A549 (cell line): ENCODE results near the gene POLR3GL.

Experiments
- POLR2A ChIP-seq: IDR thresholded peaks from 2 replicates; pipeline ENCODE4 v1.6.1; 2012; ENCODE audit warnings: mild to moderate bottlenecking, low read length
- RAD21 ChIP-seq, 2 experiments: fragments of >200 bp in 1 of 2; sonication (Bioruptor Twin) in 1 of 2; formaldehyde crosslinking in 1 of 2; IDR thresholded peaks in 1 of 2; conservative IDR thresholded peaks in 1 of 2; 2 replicates in 1 of 2; 3 replicates in 1 of 2; pipeline ENCODE4 v1.6.1; 2012 to 2018; ENCODE audit warnings: inconsistent platforms in 1 of 2
- TF ChIP-seq, protein P1 (sequence below): IDR thresholded peaks from 2 replicates; pipeline ENCODE4 v1.6.1; 2012
- TF ChIP-seq, protein P2 (sequence below): fragments of 200-600 bp; sonication (generic); IDR thresholded peaks from 2 replicates; pipeline ENCODE4 v1.6.1; 2016; ENCODE audit warnings: antibody characterized with exemption, mild to moderate bottlenecking, moderate library complexity

DNA sequence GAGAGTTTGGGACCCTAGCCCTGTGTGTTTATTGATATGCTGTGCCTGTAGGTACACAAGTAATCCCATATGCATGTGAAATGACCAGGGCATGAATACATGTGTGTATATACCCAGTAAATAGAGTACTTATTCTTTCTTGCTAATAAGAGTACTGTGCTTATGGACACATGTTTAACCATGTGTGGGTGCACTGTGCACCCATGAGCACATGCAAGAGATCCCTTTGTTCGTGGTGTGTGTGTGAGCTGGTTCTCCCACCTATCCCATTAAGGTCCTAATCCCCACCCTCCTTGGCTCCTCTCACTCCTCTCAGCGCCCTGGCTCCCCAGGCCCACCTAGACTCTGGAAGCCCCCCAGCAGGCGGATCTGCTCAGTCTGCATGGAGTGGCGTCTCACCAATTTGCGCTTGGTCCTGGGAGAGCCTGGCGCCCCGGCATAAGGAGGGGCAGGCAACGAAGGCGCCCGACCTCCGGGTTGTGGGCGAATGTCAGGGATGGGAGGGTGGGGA, 4.5 kb upstream of the POLR3GL start:
- TF ChIP-seq, protein P1, sequence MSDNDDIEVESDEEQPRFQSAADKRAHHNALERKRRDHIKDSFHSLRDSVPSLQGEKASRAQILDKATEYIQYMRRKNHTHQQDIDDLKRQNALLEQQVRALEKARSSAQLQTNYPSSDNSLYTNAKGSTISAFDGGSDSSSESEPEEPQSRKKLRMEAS: no peak
- no peak for TF ChIP-seq POLR2A
- TF ChIP-seq, protein P2, sequence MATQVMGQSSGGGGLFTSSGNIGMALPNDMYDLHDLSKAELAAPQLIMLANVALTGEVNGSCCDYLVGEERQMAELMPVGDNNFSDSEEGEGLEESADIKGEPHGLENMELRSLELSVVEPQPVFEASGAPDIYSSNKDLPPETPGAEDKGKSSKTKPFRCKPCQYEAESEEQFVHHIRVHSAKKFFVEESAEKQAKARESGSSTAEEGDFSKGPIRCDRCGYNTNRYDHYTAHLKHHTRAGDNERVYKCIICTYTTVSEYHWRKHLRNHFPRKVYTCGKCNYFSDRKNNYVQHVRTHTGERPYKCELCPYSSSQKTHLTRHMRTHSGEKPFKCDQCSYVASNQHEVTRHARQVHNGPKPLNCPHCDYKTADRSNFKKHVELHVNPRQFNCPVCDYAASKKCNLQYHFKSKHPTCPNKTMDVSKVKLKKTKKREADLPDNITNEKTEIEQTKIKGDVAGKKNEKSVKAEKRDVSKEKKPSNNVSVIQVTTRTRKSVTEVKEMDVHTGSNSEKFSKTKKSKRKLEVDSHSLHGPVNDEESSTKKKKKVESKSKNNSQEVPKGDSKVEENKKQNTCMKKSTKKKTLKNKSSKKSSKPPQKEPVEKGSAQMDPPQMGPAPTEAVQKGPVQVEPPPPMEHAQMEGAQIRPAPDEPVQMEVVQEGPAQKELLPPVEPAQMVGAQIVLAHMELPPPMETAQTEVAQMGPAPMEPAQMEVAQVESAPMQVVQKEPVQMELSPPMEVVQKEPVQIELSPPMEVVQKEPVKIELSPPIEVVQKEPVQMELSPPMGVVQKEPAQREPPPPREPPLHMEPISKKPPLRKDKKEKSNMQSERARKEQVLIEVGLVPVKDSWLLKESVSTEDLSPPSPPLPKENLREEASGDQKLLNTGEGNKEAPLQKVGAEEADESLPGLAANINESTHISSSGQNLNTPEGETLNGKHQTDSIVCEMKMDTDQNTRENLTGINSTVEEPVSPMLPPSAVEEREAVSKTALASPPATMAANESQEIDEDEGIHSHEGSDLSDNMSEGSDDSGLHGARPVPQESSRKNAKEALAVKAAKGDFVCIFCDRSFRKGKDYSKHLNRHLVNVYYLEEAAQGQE: no peak
- TF ChIP-seq RAD21 (conservative IDR thresholded peaks at IDR 0.05 in 1 of 2, IDR thresholded peaks at IDR 0.05 in 1 of 2): no peak
